Ureter (tissue), 1 donor: ENCODE measurements around the gene ARPP19. TPM values are rescaled to one million over a fixed set of nuclear protein-coding genes. Genes with fewer than 3 reads are reported as not detected.
"Not testable (repeated sequence)": the region's sequence is repeated elsewhere in the genome, so short reads cannot be mapped to it uniquely, and the experiment has no call there.

Experiments used
- DNase-seq: peaks from one replicate; pipeline ENCODE4 v3.0.0-alpha.2; 2020; ENCODE audit warnings: low spot score
- total RNA-seq: library from RNA; stranded (reverse); gene quantifications from one replicate; pipeline ENCODE4 v1.2.4, GENCODE V29; 2023
- donor health status: DM: yes; HTN: yes; CAD: no.

The ARPP19 gene
- total RNA-seq, 1 donor from 2014 or later, result 125 TPM

DNA sequence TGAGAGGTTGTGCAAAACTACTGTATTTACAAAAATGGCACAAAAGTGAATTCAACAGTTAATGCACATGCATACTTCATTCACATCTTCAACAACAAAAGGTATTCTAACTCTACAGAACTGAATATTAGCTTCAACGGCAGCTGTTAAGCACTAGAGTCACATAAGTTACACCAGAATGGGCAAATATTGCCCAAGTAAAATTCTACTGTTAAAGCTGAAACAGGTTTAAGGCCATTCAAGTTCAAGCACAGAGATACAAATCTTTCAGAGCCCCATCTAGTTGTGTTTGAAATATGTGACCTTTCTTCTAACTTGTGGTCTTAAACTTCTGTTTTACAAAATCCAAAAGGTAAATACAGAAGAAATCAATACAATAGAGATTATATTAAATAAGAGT lies 17.6 kb downstream of the ARPP19 start:
- not testable (repeated sequence) for DNase-seq

DNA sequence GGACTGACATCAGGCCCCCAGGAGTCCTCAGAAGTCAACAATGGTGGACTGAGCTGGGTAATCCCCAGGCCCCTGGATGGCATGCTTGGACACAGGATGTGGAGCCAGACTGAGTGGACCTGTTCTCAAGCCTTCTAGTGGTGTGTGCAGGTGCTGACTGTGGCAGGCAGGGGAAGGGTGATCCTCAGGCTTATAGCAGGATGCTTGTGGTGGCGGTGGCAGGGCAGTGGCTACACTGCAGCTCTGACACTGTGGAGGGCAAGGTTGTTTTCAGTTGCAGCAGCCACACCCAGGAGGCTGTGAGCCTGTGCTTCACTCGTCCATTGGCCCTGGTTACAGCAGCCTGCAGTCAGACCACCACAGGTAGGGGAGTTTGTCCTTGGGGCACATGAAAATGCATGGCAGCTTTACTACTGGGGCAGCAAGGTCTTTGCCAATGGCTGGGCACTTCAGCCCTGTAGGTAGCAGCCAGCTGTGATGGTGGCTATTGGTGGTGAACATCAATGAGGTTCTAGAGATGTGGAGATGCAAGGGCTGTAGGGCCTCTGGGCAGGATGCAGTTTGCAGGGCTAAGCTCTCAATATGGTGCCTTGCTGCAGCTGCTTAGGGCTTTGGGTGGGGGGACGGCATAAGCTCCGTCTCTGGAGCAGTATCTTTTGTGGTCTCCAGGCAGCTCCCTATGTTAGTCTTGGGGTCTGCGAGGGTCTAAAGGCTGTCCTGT lies 22.6 kb downstream of the ARPP19 start:
- DNase-seq, result no peak

DNA sequence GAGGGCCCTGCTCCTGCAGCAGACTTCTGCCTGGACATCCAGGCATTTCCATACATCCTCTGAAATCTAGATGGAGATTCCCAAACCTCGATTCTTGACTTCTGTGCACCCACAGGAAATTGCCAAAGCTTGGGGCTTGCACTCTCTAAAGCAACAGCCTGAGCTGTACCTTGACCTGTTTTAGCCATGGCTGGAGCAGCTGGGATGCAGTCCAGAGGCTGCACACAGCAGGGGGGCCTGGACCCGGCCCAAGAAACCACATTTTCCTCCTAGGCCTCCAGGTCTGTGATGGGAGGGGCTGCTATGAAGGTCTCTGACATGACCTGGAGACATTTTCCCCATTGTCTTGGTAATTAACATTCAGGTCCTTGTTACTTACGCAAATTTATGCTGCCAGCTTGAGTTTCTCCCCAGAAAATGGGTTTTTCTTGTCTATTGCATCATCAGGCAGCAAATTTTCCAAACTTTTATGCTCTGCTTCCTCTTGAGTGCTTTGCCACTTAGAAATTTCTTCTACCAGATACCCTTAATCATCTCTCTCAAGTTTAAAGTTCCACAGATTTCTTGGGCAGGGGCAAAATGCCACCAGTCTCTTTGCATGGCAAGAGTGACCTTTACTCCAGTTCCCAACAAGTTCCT lies 28.3 kb downstream of the ARPP19 start:
- no peak for DNase-seq

DNA sequence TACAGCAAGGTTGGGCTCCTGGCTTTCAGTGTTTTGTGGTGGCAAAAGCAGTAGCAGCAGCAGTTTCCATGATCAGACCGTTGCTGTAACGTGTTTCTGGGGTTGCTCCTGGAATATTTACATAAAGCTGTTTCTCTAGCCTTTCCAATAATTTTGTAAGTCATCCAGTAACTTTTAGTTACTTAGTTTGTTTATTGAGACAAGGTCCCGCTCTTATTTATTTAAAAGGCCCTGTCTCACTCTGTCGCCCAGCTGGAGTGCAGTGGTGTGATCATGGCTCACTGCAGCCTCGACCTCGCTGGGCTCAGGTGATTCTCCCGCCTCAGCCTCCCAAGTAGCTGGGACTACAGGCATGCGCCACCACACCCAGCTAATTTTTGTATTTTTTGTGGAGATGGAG lies 31.4 kb downstream of the ARPP19 start:
- DNase-seq, result no peak

DNA sequence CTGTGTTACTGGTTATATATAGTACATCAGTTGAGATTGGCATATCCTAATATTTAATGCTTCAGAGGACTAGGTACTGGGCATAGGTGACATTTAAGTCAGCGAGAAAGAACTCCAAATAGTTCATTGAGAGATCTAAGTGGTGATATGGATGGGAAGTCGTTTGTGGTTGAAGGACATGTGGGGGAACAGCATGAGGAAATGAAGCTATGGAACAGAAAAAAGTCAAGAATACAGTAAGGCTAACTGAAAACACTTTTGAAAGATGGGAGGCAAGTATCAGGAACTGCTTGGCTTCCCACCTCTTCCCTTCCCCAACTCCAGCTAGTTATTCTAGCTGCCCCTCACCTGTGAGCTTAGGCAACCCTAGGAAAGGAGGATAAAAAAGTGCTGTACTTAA lies 36.4 kb downstream of the ARPP19 start:
- DNase-seq, result no peak

DNA sequence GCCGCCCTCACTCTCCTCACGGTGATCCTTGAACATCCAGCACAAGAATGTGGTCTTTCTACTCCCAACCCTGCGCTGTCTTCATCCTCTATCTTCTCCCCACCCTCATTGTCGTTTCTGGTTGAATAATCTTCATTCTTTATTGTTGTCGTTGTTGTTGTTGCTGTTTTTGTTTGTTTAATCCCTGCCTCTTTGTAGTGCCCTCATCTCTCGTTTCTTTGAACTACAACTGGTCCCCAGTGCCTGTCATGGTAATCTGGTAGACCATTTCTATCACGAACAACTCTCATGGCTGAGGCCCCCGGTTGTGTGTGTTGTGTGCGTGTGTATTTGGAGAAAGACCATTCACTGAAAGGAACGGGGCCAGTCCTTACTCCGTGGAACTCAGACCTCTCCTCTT lies 38.9 kb downstream of the ARPP19 start:
- no peak for DNase-seq

DNA sequence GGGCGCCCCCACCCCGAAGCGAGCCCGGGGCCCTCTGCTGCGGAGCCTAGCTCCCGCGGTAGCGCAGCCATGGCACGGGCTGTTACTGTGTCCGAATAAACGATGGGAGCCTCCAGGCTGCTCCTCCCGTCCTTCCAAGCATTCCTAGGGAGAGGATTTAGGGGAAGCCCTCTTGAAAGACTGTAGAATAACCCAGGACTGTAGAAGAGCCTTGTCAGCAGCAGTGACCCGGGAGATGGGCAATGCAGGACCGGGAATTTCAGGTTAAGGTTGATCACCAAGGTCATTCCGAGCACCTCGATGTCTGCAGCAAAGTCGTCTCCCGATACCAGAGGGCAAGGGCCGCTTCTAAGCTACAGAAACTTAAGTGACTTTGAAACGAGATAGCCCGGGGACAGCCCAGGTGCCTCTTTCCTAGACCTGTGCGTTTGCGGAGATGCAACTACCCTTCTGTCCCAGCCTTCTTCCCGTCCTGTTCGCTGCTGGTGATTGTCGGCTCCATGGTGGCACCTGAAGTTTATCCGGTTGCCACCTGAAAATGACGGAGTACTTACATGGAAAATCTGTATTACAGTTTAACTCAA lies 39.4 kb downstream of the ARPP19 start:
- DNase-seq, result no peak

DNA sequence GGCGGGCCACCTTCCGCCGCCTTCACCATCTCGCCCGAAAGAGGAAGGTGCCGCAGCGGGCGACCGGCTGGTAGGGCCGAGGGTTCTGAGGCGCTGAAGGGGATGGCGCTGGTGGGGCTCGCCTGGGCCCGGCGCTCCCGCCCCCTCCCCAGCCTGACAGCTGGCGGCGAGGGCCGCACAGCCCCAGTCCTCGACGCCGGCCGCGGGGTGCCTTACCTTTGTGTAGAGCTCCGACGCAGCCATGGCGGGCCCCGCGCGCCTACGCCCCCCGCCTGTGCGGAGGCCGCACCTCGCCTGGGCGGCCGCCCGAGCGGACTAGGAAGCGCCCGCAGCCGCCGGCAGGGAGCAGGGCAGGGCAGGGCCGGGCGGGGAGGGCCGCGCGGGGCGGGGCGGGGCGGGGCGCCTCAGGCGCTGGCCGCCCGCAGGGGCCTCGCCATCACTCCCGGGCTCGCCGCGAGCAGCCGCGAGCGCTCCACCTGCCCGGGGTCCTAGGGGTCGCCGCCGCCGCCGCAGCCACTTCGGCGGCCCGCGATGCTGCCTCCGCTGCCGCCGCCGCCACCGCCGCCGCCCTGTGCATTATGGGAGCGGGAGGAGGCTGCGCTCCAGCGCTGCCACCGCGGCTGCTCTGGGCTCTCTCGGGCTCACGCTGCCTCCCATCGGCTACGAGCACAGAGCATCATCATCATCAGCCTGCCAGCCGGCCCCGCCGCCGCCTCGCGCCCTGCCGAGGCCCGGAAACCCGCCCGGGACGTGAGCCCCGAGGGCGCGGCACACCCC lies 40.1 kb downstream of the ARPP19 start, which contains the start of gene MYO5A:
Gene MYO5A (minus strand): TSS at position 317 of the 777 bp plus-strand sequence. CDS start 74 bp downstream, at position 243.
- DNase-seq, result peak; percentile 72

DNA sequence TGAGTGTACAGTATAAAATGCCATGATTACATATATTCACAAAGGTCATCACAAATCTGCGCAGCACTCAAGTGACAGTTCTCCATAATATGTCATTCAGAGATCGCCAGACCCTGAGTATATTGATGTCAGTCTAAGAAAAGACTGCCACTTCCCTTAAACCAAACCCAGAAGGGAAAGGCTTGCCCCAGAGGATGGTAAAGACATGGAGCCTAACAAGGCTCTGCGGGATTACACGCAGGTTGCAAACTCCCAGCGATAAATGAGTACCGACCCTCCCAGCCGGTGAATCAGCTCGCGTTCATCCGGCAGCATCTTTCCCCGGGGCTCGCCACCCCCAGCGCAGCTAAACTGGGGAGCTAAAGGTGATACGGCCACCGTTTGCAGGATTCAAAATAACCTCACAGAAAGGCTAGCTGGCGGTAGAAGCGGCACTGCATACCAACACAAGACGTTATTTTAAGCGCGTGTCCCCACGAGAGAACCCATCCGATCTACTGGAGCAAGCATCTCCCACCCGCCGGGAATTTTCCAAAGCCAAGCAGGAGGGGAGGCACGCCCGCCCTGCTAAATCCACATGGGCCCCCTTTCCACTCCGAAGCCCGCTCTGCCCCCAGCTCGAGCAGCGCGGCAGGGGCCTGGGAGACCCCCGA lies 40.8 kb downstream of the ARPP19 start:
- peak; percentile 47 for DNase-seq

DNA sequence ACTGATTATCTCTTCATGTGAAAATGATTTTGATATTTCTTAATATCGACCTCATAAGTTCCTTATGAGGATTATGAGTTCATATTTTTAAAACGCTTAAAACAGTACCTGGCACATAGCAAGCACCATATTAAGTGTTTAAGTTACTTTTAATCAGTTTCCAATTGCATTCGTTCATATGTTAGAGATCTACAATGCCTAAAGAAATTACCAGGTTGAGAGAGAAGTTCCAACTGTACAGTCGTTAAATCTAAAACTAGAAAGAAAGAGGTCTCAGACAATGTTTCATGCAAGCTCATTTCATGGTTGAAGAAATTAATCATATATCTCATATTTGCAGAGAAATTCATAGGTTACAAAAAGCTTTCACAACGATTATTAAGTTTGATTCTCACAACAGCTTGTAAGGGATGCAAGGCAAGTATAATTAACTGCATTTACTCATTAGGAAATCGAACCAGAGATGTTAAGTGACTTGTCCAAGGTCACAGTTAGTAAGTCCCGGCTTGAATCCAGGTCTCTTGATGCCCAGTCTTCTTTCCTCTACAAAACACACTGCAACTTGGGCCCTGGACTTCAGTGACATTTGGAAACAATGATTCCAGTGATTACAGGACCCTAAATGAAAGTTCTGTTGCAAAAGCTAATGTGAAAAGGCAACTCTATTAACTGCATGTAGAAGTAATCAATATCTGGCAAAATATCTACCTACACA lies 41.5 kb downstream of the ARPP19 start:
- DNase-seq, result no peak

DNA sequence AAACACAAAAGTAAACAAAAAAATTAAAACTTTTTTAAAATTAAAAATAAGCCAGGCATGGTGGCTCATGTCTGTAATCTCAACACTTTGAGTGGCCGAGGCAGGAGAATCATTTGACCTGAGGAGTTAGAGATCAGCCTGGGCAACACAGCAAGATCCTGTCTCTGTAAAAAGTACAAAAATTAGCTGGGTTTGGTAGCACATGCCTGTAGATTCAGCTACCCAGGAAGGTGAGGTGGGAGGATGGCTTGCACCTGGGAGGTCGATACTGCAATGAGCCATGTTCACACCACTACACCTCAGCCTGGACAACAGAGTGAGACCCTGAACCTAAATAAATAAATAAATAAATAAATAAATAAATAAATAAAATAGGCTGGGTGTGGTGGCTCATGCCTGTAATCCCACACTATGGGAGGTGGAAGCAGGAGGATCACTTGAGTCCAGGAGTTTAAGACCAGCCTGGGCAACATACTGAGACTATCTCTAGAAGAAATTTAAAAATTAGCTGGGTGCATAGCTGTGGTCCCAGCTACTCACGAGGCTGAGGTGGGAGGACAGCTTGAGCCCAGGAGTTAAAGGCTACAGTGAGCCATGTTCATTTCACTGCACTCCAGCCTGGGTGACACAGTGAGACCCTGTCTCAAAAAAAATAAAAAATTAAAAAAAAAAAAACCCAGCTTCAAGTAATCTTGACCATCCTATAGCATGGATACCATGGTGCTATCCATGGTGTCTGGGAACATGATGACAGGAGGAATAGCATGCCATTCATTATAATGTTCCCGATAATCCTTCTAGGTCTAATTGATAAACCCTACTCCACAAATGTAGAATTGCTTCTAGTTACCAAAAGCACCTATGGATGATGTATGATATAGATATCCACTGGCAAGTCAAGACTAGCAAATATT lies 44.4 kb downstream of the ARPP19 start:
- no peak for DNase-seq

DNA sequence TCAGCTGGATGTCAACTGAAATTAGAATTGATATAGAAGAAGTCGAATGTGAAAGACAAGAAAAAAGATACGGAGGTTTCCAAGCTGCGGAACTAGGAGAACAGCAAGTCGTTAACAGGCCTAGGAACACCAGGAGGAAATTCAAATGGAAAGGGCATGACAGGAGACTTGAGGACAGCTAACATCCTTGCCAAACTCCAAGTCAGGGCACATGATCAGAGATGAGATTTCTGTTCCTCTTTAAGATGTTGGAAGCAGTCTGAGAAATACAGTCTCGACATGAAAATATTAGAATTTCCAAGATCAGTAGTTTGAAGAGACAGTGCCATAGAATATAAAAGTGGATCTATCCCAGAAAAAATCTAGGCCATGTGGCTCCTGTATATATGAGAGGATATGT lies 45.2 kb downstream of the ARPP19 start:
- no peak for DNase-seq

DNA sequence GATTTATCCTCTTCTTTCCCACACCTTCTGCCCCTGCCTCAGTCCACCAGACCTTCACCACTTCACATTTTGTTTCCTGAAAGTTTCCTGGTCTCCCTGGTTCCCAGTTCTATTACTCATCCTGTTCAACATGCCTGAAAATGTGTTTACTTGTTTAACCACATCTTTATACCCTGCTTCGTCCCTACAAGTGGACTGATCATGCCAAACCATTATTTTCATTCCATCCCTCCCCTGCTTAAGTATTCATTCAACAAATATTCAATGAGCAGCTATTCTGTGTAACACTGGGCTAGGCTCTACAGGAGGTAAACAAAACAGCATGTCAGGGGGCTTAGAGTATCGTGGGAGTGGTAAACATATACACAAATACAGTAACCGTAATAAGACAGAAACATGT lies 45.6 kb downstream of the ARPP19 start:
- DNase-seq, result no peak

DNA sequence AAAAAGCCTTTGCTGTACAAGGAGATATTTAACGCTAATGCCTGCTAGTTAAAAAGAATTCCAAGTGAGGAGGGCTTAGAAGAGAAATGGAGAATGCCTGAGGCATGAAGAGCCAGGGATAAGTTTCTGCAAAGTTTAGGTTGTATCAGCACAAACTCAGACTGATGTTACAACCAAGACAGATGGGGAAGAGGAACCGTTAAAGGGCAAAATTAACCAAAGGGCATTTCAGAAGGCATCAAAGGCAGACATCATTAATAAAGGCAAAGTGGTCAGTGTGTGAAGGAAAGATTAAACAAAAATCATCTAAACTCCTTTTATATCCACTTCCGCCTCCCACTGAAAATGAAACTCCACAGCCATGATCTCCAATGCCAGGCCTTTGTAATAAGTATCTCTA lies 47.1 kb downstream of the ARPP19 start:
- no peak for DNase-seq

DNA sequence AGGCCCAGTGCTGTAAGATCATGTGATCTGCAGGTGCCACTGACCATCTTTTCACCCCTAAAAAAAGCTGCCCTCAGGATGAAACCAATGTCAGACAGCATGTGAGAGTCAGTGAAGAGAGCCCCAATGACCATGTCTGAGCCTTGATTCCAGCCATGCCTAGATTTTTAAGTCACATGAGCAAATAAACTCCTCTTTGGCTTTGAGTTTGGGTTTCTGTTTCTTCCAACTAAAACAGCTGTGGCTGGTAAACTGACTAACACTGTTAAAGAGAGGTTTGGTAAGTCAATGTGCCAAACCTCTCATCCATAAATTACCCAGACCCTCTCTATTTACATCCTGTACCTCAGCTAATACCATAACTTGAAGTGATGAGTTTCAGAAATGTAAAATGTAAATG lies 48.4 kb downstream of the ARPP19 start:
- no peak for DNase-seq

DNA sequence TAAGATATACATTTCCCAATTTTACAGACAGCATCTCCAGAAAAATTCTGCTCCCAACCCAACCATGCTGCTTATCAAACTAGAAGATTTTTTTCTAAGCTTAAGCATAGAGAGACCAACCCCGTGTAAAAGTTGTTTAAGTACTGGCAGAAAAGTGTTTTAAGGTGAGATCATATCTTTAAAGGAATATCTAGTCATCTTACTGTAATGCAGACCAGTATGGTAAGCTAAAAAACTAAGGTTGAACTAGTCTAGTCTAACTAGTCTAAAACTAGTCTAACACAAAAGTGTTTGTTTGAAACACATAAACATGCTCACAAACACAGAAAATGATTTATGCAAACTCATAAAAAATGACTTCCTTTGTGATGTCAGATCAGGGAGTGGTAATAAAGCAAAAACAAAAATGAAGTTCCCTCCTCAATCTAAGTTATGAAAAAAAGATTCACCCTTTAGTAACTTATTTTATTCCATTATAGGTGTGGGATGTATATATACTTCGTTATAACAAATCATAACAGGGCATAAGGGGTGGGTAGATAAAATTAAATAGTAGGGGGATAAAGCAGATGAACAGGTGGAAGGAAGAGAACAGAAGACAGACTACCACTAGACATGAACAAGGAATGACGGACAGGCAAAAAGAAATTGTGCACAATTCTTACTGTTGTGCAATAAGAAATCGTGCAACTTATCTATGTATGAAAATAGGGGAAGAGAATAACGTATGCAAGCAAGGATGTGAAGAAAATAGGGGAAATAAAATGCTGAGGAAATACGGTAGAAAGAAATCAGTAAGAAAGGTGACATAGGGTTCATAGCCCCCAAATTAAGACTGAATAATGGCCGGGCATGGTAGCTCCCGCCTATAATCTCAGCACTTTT lies 50.1 kb downstream of the ARPP19 start:
- no peak for DNase-seq

DNA sequence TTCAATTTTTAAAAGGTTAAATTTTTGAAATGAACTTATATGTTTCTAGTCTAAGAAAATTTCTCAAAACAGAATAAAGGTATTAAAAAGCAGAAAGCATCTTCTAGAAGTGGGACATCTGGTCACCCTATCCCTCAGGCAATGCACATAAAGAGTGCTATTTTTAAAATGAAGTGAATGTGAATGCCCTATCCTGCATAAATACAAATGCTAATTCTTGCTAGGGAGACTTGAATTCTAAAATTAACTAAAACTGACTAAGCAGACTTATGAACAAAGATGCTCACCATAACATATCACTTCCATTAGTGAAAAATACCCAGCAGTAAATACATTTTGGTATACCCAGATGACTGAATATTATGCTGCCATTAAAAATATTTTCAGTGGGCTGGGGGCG lies 51.8 kb downstream of the ARPP19 start:
- DNase-seq, result no peak

DNA sequence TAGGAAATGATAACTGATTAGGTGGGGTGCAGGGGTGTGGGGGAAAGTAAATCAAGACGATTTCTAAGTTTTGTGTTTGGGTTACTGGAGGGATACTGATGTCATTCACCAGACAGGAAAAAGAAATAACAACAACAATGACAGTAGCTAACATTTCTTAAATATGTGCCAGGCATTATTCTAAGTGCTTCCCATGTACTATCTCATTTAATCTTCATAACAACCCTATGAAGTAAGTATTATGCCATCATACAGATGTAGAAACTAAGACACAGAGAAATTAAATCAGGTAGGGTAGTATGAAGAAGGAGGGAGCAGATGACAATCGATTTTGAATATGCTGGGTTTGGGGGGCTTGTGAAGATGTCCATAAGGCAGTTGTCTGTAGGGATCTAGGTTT lies 53.5 kb downstream of the ARPP19 start:
- no peak for DNase-seq

DNA sequence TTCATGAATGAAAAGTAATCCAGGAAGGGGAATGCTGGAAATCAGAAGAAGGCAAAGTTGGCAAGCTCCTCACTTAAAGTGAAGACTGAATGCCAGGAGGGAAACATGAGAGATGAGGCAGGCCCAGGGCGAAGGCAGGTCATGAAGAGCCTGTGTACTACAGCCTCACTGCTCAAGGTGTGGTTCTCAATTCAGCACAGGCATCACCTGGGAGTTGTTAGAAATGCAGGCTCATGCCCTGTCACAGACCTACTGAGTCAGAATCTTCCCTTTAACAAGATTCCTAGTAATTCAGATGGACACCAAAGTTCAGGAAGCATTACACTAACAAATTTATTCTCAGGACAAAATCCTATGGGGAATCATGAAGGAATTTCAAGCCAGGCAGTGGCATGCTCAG lies 54.3 kb downstream of the ARPP19 start:
- no peak for DNase-seq
